Measurements from ENCODE around the gene SFXN1. TPM values are rescaled to one million over a fixed set of nuclear protein-coding genes. Genes with fewer than 3 reads are reported as not detected.

Gene SFXN1
- total RNA-seq, 1 donor from 2014 or later = 84.3 TPM

- Mint-ChIP-seq H3K27ac (no peak overlapping the region), H3K4me1 (ENCODE audit: unreplicated experiment) (no peaks in the 10 kb centered on the region), H3K4me3 (no peak overlapping the region), H3K27me3 (peaks cover 33% of the 10 kb centered on the region), H3K9me3 (no peaks in the 10 kb centered on the region), H3K36me3 (no peaks in the 10 kb centered on the region)
- no peak for DNase-seq (ENCODE audit: extremely low spot score, unreplicated experiment)
- no peak for TF ChIP-seq CTCF (conservative IDR thresholded peaks at IDR 0.05)
These were observed 95.3 kb downstream of the SFXN1 start for GRCh38 chr5:175573493-175574269.

GRCh38 chr5:175575301-175575700 lies 96.9 kb downstream of the SFXN1 start:
- Mint-ChIP-seq H3K27me3 (peaks cover 26% of the 10 kb centered on the region), H3K4me1 (ENCODE audit: unreplicated experiment) (no peaks in the 10 kb centered on the region), H3K27ac (no peak overlapping the region)

GRCh38 chr5:175576096-175576495 lies 97.7 kb downstream of the SFXN1 start:
- H3K4me1 Mint-ChIP-seq (ENCODE audit: unreplicated experiment) = no peaks in the 10 kb centered on the region
- DNase-seq (ENCODE audit: extremely low spot score, unreplicated experiment) = no peak

More at GRCh38 chr5:175575301-175575700, 96.9 kb downstream of the SFXN1 start:
- TF ChIP-seq CTCF (conservative IDR thresholded peaks at IDR 0.05) = no peak
- Mint-ChIP-seq H3K36me3 (no peaks in the 10 kb centered on the region), H3K4me3 (no peak overlapping the region), H3K9me3 (no peaks in the 10 kb centered on the region)
- no peak for DNase-seq (ENCODE audit: extremely low spot score, unreplicated experiment)

GRCh38 chr5:175576591-175576990 lies 98.2 kb downstream of the SFXN1 start:
- no peak for DNase-seq (ENCODE audit: extremely low spot score, unreplicated experiment)
- Mint-ChIP-seq H3K27me3 (peaks cover 25% of the 10 kb centered on the region), H3K27ac (no peak overlapping the region), H3K36me3 (no peaks in the 10 kb centered on the region), H3K4me3 (no peak overlapping the region), H3K9me3 (no peaks in the 10 kb centered on the region), H3K4me1 (ENCODE audit: unreplicated experiment) (no peaks in the 10 kb centered on the region)
- no peak for TF ChIP-seq CTCF (conservative IDR thresholded peaks at IDR 0.05)

More at GRCh38 chr5:175576096-175576495, 97.7 kb downstream of the SFXN1 start:
- no peaks in the 10 kb centered on the region for H3K36me3 Mint-ChIP-seq
- peaks cover 25% of the 10 kb centered on the region for H3K27me3 Mint-ChIP-seq
- no peaks in the 10 kb centered on the region for H3K9me3 Mint-ChIP-seq
- no peak overlapping the region for H3K4me3 Mint-ChIP-seq
- TF ChIP-seq CTCF (conservative IDR thresholded peaks at IDR 0.05) = no peak
- no peak overlapping the region for H3K27ac Mint-ChIP-seq

Other genes starting within 250 kb of the SFXN1 start
- 0.17 and 0.87 TPM in 2 replicates for gene DRD1, start 34.4 kb upstream of the SFXN1 start, total RNA-seq (ENCODE audit: low replicate concordance)
- gene HRH2, start 179.5 kb downstream of the SFXN1 start, total RNA-seq (ENCODE audit: low replicate concordance) = 1.8 and 2.9 TPM in 2 replicates

Measured in type B pancreatic cell (in vitro differentiated cells).